ENCODE measurements around the gene ANKRD9. TPM values are rescaled to one million over a fixed set of nuclear protein-coding genes. Genes with fewer than 3 reads are reported as not detected.
A peak's percentile ranks its signal among the peaks of the same experiment; 100 is the strongest.
"Not testable (repeated sequence)": the region's sequence is repeated elsewhere in the genome, so short reads cannot be mapped to it uniquely, and the experiment has no call there.

ANKRD9 gene
- total RNA-seq, 2 experiments from 2014 or later: 8.8 to 9.4 TPM

- Mint-ChIP-seq H3K4me1 (peaks cover 3% of the 10 kb centered on the region), H3K27ac (no peak overlapping the region), H3K36me3 (no peaks in the 10 kb centered on the region), H3K9me3 (no peaks in the 10 kb centered on the region), H3K27me3 (peaks cover 43% of the 10 kb centered on the region), H3K4me3 (peak overlapping the region; percentile 19)
- no peak for ATAC-seq (ENCODE audit: low read depth)
- POLR2A ChIA-PET: no interaction called here
- no peak for DNase-seq
Measured at GRCh38 chr14:102544046-102544746, 34.6 kb upstream of the ANKRD9 start.

- DNase-seq (no peak), ATAC-seq (ENCODE audit: low read depth) (no peak)
- Mint-ChIP-seq H3K4me3 (no peak overlapping the region), H3K4me1 (peaks cover 3% of the 10 kb centered on the region), H3K27ac (no peak overlapping the region), H3K36me3 (no peaks in the 10 kb centered on the region), H3K27me3 (peaks cover 26% of the 10 kb centered on the region), H3K9me3 (no peaks in the 10 kb centered on the region)
- POLR2A ChIA-PET: no interaction called here
Measured at GRCh38 chr14:102541771-102542170, 32.2 kb upstream of the ANKRD9 start.

- H3K27me3 Mint-ChIP-seq: peaks cover 20% of the 10 kb centered on the region
- not testable (repeated sequence) for ATAC-seq (ENCODE audit: low read depth); H3K4me3 Mint-ChIP-seq; H3K9me3 Mint-ChIP-seq; H3K4me1 Mint-ChIP-seq; DNase-seq; H3K36me3 Mint-ChIP-seq; H3K27ac Mint-ChIP-seq
- POLR2A ChIA-PET: interaction anchor here (0.7 kb wide), 1 partner anchor 17 kb away, joined by 3 read pairs; no protein-coding TSS in a partner anchor
Measured at GRCh38 chr14:102541029-102541491, 31.5 kb upstream of the ANKRD9 start.

GRCh38 chr14:102540315-102541028 lies 30.9 kb upstream of the ANKRD9 start:
- H3K36me3 Mint-ChIP-seq: no peaks in the 10 kb centered on the region
- ATAC-seq (ENCODE audit: low read depth) (no peak), DNase-seq (no peak)
- H3K27ac Mint-ChIP-seq: no peak overlapping the region
- POLR2A ChIA-PET: interaction anchor here (0.7 kb wide), 1 partner anchor 16 kb away, joined by 3 read pairs; no protein-coding TSS in a partner anchor
- H3K27me3 Mint-ChIP-seq: peaks cover 14% of the 10 kb centered on the region
- no peak overlapping the region for H3K4me3 Mint-ChIP-seq
- no peaks in the 10 kb centered on the region for H3K9me3 Mint-ChIP-seq
- peaks cover 3% of the 10 kb centered on the region for H3K4me1 Mint-ChIP-seq

- Mint-ChIP-seq H3K27ac (no peak overlapping the region), H3K9me3 (no peaks in the 10 kb centered on the region), H3K4me1 (no peaks in the 10 kb centered on the region), H3K27me3 (peaks cover 9% of the 10 kb centered on the region), H3K36me3 (no peaks in the 10 kb centered on the region), H3K4me3 (no peak overlapping the region)
- DNase-seq (no peak), ATAC-seq (ENCODE audit: low read depth) (no peak)
- POLR2A ChIA-PET: no interaction called here
Measured at GRCh38 chr14:102539544-102540314, 30.2 kb upstream of the ANKRD9 start.

GRCh38 chr14:102538602-102539543 lies 29.3 kb upstream of the ANKRD9 start:
- no peaks in the 10 kb centered on the region for H3K36me3 Mint-ChIP-seq

GRCh38 chr14:102537981-102538601 lies 28.5 kb upstream of the ANKRD9 start:
- H3K27me3 Mint-ChIP-seq: peaks cover 3% of the 10 kb centered on the region
- no peak overlapping the region for H3K4me3 Mint-ChIP-seq
- no peaks in the 10 kb centered on the region for H3K4me1 Mint-ChIP-seq
- no peak for DNase-seq
- POLR2A ChIA-PET: no interaction called here
- H3K27ac Mint-ChIP-seq: no peak overlapping the region
- H3K36me3 Mint-ChIP-seq: no peaks in the 10 kb centered on the region
- no peaks in the 10 kb centered on the region for H3K9me3 Mint-ChIP-seq
- ATAC-seq (ENCODE audit: low read depth): no peak

More at GRCh38 chr14:102538602-102539543, 29.3 kb upstream of the ANKRD9 start:
- H3K4me3 Mint-ChIP-seq: no peak overlapping the region
- no peaks in the 10 kb centered on the region for H3K9me3 Mint-ChIP-seq
- POLR2A ChIA-PET: no interaction called here
- no peak overlapping the region for H3K27ac Mint-ChIP-seq
- H3K4me1 Mint-ChIP-seq: no peaks in the 10 kb centered on the region
- H3K27me3 Mint-ChIP-seq: peaks cover 5% of the 10 kb centered on the region
- no peak for ATAC-seq (ENCODE audit: low read depth)
- no peak for DNase-seq

GRCh38 chr14:102532204-102532658 lies 22.7 kb upstream of the ANKRD9 start:
- Mint-ChIP-seq H3K27me3 (no peaks in the 10 kb centered on the region), H3K4me1 (peaks cover 2% of the 10 kb centered on the region), H3K4me3 (no peak overlapping the region), H3K27ac (no peak overlapping the region), H3K9me3 (no peaks in the 10 kb centered on the region), H3K36me3 (no peaks in the 10 kb centered on the region)
- ATAC-seq (ENCODE audit: low read depth) (no peak), DNase-seq (no peak)
- POLR2A ChIA-PET: no interaction called here

GRCh38 chr14:102530828-102531478 lies 21.4 kb upstream of the ANKRD9 start:
- POLR2A ChIA-PET: no interaction called here
- H3K4me3 Mint-ChIP-seq: no peak overlapping the region
- DNase-seq (no peak), ATAC-seq (ENCODE audit: low read depth) (no peak)
- H3K4me1 Mint-ChIP-seq: peaks cover 2% of the 10 kb centered on the region
- H3K27ac Mint-ChIP-seq: no peak overlapping the region
- no peaks in the 10 kb centered on the region for H3K36me3 Mint-ChIP-seq
- H3K9me3 Mint-ChIP-seq: no peaks in the 10 kb centered on the region
- no peaks in the 10 kb centered on the region for H3K27me3 Mint-ChIP-seq

- Mint-ChIP-seq H3K27ac (no peak overlapping the region), H3K9me3 (no peaks in the 10 kb centered on the region), H3K4me3 (no peak overlapping the region), H3K4me1 (peaks cover 17% of the 10 kb centered on the region), H3K36me3 (no peaks in the 10 kb centered on the region), H3K27me3 (no peaks in the 10 kb centered on the region)
- ATAC-seq (ENCODE audit: low read depth) (no peak), DNase-seq (no peak)
- POLR2A ChIA-PET: interaction anchor here (1.2 kb wide), 1 partner anchor 246 kb away, joined by 4 read pairs; no protein-coding TSS in a partner anchor
Measured at GRCh38 chr14:102528431-102529170, 19.0 kb upstream of the ANKRD9 start.

GRCh38 chr14:102525929-102526497 lies 16.4 kb upstream of the ANKRD9 start:
- POLR2A ChIA-PET: interaction anchor here (0.7 to 1.7 kb wide), 4 partner anchors 44 to 562 kb away, joined by 3 to 19 read pairs (median 4); partner anchors contain the start of gene DYNC1H1

More at GRCh38 chr14:102525929-102526497, 16.4 kb upstream of the ANKRD9 start:
- Mint-ChIP-seq H3K27me3 (no peaks in the 10 kb centered on the region), H3K36me3 (no peaks in the 10 kb centered on the region), H3K4me3 (peak overlapping the region; percentile 92), H3K9me3 (no peaks in the 10 kb centered on the region), H3K4me1 (peaks cover 23% of the 10 kb centered on the region), H3K27ac (peak overlapping the region; percentile 89)
- no peak for ATAC-seq (ENCODE audit: low read depth)
- DNase-seq: no peak
